OCI-LY1 (cell line): ENCODE measurements around the gene TXNRD2.

ENCODE experiments used
- CTCF ChIP-seq: fragments of 200-600 bp; sonication (generic), shearing (Covaris generic); IDR thresholded peaks from 2 replicates; pipeline ENCODE4 v1.5.1; 2017; ENCODE audit warnings: mild to moderate bottlenecking, antibody characterized with exemption, low read length, moderate library complexity, mixed read lengths
- EZH2 ChIP-seq: fragments of 200-600 bp; sonication (generic), shearing (Covaris generic); IDR thresholded peaks from 2 replicates; pipeline ENCODE4 v1.8.0; 2017; ENCODE audit warnings: borderline replicate concordance, mixed run types, mild to moderate bottlenecking, antibody characterized with exemption, low read length, moderate library complexity, mixed read lengths

GRCh38 chr22:19834599-19834998 lies 107.0 kb downstream of the TXNRD2 start:
- TF ChIP-seq CTCF (no peak), EZH2 (no peak)
